Measurements from ENCODE around the gene SUN5.
"Not testable (repeated sequence)": the region's sequence is repeated elsewhere in the genome, so short reads cannot be mapped to it uniquely, and the experiment has no call there.

SUN5 gene

DNA sequence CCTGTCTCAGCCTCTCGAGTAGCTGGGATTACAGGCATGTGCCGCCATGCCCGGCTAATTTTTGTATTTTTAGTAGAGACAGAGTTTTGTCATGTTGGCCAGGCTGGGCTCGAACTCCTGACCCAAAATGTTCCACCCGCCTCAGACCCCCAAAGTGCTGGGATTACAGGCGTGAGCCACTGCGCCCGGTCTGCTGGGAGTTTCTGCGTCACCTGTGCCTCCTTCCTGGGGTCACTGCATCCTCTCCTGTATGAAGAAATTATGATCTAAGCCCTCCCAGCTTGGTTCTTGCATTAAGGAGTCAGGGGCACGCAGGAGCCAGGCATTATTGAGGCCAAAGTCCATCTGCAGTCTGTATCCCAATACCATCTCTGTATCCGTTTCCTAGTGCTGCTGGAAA, 41.6 kb downstream of the SUN5 start:
- not testable (repeated sequence) for DNase-seq

- DNase-seq, result peak; percentile 34
These were observed 42.2 kb downstream of the SUN5 start for GRCh38 chr20:32962053-32962452.

GRCh38 chr20:32960849-32961731, 43.1 kb downstream of the SUN5 start:
- DNase-seq, result peak; percentile 44

GRCh38 chr20:32960222-32960518, 44.1 kb downstream of the SUN5 start:
- DNase-seq, result no peak

DNA sequence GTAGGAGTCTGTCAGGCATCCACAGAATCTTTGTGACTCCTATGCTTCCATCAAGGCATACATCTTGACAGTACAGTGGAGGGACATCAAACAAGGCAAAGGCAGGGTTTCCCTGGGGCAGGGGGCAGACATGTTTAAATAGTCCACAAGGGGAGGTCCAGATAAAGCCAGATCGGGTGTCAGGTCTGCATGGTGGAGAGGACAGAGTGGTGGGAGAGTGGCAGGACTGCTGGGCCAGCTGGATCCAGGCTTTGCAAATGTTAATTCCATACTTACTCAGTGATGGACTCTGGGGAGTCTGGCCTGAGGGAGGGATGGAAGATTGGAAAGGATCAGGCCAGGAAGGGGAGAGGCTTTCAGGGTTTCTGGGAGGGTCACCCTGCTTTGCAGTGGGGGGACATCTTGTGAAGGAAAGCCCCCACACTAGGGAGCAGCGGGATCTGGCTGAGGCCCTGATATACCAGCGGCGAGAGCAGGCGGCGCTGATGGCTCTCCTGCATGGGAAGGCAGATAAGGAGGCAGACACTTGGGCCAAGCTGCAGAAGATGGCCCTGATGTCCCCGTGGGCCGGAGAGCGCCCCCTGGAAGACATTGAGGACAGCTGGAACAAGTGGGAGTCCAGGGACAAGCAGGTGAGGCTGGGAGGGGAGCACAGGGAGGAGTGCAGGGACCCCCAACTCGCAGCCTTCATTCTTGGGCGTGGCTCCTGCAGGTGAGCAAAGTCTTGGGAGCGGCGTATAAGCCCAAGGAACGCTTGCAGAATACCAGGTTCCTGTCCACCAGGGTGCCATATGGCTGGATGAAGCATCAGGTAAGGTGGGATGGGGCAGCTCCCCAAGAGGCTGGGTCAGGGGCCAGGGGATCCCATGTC, 44.6 kb downstream of the SUN5 start:
- DNase-seq, result peak; percentile 45

DNA sequence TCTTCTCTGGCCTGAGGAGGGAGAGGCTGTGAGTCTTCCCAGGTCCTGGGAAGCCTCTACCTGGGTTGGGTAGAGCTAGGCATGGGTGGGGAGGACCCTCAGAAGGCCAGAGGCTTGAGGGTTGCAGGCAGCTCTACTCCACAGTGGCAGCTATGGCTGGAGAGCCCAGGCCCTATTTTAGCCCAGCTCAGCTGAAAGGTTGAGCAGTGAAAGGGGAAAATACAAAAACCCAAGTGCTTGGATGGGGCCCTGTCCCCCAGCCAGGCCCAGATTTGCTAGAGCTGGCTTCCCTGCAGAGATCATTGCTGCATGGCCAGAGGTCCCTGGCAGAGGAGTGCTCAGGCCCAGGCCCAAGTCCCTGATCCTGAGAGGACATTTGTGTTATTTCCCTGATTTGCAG, 45.7 kb downstream of the SUN5 start:
- DNase-seq, result no peak

DNA sequence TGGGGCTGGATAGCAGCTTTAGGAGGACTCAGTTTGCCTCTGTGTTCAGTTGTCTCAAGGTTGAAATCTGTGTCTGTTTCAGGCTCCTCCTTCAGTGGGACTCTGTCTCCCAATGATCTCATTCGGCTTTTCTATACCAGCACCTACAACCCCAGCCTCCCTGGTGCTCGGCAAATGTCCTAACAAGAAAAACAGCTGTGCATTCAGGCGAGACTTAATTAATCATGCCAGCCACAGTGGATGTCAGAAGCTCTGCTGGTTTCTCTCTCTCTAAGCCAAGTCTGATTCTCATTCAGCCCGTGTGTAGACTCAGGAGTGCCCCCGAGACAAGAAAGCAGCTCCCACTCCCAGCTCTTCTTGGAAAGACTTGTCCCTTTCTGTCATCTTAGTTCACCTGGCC, 46.8 kb downstream of the SUN5 start:
- no peak for DNase-seq

GRCh38 chr20:32950539-32950938, 53.7 kb downstream of the SUN5 start:
- peak; percentile 62 for DNase-seq

DNA sequence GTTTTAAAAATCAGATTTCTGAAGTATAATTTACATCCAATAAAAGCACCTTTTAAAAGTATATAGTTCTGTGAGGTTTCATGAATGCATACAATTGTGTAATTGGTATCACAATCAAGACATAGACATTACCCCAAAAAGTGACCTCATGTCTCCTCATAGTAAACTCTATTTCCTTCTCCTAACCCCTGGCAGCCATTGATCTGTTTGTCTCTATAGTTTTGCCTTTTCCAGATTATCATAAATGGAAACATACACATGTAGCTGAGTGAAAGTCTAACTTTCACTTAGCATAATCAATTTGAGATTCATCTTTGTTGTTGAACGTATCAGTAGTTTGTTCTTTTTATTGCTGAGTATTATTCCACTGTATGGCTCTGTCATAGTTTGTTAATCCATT, 57.6 kb downstream of the SUN5 start:
- no peak for DNase-seq

GRCh38 chr20:32945710-32946221, 58.5 kb downstream of the SUN5 start:
- peak; percentile 59 for DNase-seq

GRCh38 chr20:32943490-32944052, 60.7 kb downstream of the SUN5 start:
- DNase-seq, result no peak

DNA sequence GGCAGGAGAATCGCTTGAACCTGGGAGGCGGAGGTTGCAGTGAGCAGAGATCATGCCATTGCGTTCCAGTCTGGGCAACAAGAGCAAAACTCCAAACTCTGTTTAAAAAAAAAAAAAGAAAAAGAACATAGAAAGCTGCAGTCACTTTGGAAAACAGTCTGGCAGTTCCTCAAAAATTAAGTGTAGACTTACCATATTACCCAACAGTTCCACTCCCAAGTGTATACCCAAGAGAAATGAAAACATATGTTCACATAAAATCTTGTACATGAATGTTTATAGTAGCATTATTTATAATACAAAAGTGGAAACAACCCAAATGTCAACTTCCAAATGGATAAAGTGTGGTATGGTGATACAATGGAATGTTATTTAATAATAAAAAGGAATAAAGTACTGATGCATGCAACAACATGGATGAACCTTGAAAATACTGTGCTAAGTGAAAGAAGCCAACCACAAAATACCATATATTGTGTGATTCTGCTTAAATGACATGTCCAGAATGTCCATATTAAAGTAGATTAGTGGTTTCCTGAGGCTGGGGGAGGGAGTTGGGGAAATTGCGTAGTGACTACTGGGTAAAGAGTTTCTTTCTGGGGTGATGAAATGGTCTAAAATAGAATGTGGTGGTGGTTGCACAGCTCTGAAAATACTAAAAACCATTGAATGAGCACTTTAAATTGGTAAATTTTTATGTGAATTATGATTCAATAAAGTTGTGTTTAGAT, 62.9 kb downstream of the SUN5 start:
- DNase-seq, result no peak

DNA sequence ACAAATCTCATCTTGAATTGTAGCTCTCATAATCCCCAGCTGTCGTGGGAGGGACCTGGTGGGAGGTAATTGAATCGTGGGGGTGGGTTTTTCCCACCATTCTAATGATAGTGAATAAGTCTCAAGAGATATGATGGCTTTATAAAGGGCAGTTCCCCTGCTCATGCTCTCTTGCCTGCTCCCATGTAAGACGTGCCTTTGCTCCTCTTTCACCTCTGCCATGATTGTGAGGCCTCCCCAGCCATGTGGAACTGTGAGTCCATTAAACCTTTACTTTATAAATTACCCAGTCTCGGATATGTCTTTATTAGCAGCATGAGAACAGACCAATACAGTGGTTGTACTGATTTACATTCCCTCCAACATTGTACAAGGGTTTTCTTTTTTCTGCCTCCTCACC, 69.7 kb downstream of the SUN5 start:
- no peak for DNase-seq

Data from islet precursor cell (in vitro differentiated cells).